Eye (tissue), 1 donor: ENCODE results near the gene AGFG2.
"Not testable (repeated sequence)": the region's sequence is repeated elsewhere in the genome, so short reads cannot be mapped to it uniquely, and the experiment has no call there.

Experiments
- DNase-seq: peaks from one replicate; pipeline ENCODE4 v3.0.0-alpha.2; 2015

Gene AGFG2

DNA sequence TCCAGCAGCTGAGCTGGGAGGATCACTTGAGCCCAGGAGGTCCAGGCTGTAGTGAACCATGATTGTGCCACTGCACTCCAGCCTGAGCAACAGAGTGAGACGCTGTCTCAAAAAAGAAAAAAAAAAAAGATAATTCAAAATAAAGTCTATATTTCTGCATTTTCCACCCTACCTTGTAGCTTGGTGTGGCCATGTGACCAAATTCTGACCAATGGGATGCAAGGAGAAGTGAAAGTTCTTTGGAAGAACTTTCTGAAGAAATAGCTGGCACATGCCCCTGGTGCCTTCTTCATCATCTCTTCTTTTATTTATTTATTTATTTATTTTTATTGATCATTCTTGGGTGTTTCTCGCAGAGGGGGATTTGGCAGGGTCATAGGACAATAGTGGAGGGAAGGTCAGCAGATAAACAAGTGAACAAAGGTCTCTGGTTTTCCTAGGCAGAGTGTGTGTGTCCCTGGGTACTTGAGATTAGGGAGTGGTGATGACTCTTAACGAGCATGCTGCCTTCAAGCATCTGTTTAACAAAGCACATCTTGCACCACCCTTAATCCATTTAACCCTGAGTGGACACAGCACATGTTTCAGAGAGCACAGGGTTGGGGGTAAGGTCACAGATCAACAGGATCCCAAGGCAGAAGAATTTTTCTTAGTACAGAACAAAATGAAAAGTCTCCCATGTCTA lies 17.0 kb upstream of the AGFG2 start:
- DNase-seq = not testable (repeated sequence)

DNA sequence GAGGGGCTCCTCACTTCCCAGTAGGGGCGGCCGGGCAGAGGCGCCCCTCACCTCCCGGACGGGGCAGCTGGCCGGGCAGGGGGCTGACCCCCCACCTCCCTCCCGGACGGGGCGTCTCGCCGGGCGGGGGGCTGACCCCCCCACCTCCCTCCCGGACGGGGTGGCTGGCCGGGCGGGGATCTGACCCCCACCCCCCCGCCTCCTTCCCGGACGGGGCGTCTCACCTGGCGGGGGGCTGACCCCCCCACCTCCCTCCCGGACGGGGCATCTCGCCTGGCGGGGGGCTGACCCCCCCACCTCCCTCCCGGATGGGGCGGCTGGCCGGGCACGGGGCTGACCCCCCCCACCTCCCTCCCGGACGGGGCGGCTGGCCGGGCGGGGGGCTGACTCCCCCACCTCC lies 15.8 kb upstream of the AGFG2 start:
- DNase-seq = not testable (repeated sequence)

DNA sequence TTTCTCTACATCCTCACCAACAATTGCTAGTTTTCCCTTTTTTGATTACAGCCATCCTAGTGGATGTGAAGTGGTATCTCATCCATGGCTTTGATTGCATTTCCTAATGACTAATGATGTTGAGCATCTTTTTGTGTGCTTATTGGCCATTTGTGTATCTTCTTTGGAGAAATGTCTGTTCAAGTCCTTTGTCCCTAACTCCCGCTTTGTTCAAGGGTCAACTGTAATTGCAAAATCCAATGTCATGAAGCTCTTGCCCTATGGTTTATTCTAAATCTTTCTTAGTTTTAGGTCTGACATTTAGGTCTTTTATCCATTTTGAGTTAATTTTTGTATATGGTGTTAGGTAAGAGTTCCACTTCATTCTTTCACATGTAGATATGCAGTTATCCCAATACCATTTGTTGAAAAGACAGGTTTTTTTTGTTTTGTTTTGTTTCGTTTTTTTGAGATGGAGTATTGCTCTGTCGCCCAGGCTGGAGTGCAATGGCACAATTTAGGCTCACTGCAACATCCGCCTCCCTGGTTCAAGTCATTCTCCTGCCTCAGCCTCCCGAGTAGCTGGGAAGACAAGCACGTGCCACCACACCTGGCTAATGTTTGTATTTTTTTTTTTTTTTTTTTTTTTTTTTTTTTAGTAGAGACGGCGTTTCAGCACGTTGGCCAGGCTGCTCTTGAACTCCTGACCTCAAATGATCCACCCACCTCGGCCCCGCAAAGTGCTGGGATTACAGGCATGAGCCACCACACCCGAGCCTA lies 10.7 kb upstream of the AGFG2 start:
- DNase-seq = not testable (repeated sequence)

DNA sequence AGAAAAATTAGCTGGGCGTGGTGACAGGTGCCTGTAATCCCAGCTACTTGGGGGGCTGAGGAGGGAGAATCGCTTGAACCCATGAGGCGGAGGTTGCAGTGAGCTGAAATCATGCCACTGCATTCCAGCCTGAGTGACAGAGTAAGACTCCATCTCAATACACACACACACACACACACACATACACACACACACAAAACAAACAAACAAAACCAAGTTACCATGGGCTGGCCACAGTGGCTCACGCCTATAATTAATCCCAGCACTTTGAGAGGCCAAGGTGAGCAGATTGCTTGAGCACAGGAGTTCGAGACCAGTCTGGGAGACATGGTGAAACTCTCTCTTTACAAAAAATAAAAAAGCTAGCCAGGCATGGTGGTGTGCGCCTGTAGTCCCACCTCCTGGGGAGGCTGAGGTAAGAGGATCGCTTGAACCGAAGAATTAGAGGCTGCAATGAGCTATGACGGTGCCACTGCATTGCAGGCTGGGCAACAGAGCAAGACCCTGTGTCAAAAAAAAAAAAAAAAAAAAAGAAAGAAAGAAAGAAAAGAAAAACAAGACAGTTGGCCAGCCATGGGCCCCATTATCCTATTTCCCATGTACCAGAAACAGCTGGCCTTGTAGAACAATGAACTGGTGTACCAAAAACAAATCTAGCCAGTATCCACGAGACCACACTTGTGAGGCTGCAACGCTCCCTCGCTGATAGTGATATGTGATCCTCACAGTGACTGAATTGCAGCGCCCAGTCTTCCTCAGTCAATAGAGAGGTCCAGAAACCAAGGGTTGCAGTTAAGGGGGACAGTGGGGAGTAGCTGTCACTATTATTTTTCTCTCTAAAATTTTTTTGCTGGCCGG lies 6.6 kb upstream of the AGFG2 start:
- DNase-seq = no peak

DNA sequence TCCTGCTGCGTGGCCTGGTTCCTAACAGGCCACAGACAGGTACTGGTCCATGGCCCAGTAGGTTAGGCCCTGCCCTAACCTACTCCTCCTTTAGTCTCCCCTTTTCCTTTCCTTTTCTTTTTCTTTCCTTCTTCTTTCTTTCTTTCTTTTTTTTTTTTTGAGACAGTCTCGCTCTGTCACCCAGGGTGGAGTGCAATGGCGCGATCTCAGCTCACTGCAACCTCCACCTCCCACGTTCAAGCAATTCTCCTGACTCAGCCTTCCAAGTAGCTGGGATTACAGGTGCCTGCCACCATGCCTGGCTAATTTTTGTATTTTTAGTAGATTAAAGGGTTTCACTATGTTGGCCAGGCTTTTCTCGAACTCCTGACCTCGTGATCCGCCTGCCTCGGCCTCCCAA lies 3.0 kb upstream of the AGFG2 start:
- not testable (repeated sequence) for DNase-seq

DNA sequence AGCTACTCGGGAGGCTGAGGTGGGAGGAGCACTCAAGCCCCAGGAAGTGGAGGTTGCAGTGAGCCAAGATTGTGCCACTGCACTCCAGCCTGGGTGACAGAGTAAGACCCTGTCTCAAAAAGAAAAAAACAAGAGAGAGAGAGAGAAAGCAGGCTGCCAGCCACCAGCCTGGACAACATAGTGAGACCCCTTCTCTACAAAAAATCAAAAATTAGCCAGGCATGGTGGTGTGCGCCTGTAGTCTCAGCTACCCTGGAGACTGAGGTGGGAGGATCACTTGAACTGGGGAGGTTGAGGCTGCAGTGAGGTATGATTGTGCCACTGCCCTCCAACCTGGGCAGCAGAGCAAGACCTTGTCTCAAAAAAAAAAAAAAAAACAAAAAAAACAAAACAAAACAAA lies 2.3 kb upstream of the AGFG2 start:
- not testable (repeated sequence) for DNase-seq

DNA sequence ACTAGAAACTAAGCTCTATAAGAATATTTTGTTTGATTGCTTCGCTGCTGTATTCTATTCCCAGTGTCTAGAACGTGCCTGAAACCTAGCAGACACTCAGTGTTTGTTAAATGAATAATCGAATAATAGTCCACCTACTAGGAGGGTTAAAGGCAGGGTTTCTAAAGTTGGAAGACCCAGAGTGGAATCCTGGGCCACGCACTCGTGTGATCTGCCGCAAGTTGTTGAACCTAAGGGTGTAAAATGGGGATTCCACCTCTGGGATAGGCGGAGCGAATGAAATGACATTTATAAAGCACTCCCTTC lies 702 bp upstream of the AGFG2 start:
- DNase-seq = no peak

DNA sequence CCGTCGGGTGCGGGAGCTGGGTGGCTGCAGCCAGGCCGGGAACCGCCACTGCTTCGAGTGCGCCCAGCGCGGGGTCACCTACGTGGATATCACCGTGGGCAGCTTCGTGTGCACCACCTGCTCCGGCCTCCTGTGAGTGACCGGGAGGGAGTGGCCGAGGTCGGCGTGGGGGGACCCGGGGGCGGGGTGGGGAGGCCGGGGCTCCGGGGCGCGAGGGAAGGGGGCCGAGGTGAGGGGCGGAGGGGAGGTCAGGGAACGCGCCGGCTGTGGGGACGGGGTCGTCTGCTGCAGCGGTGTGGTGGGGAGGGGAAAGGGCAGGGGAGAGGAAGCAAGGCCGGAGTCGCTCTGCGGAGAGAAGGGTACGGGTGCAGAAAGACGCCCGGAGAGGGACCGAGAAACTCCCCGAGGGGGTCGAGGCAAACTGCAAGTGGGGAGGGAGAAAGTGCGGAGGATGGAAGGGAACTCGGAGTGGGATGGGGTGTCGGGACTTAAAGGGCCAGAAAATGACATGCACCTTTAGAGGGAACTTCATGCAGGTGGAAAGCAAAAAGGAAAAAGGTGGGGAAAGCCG lies 518 bp downstream of the AGFG2 start:
- no peak for DNase-seq

DNA sequence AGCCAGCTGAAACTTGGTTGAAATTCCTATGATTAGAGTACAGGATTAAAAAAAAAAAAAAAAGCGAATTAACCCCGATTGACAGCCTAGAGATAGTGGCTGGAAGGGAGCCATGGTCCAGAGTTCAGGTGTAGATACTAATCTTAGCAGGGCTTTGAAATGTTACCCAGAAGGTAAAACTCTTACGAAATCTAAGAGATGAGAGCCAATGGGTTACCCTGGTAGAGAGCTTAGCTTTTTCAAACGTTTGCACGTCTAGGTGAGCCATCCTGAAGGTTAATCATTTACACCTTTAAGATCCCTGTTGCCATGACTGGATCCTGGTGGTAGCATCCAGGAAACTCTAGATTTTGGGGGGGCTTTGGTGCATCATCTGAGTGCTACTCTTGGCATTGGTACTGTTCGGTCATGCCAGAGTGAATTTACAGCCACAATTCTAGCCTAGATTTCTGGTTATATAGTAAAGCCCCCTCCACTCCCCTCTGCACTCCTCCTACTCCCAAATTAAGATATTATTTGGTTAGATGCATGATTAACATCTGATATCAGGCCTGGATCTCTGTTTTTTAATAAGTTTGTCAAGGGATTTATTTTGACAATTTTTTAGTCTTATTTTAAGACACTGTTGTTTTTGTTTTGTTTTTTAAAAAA lies 1.2 kb downstream of the AGFG2 start:
- no peak for DNase-seq

DNA sequence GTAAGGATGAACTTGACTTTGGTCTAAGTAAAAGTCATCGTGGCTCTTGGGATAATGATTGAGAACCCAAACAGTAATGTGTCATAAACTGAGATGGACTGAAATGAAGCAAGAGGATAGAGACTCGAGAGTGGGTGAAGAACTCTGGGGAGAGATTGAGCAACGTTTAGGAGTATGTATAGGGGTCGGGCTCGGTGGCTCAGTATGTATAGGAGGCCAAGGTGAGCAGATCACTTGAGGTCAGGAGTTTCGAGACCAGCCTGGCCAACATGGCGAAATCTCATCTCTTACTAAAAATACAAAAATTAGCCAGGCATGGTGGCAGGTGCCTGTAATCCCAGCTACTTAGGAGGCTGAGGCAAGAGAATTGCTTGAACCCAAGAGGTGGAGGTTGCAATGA lies 2.3 kb downstream of the AGFG2 start:
- DNase-seq = not testable (repeated sequence)

DNA sequence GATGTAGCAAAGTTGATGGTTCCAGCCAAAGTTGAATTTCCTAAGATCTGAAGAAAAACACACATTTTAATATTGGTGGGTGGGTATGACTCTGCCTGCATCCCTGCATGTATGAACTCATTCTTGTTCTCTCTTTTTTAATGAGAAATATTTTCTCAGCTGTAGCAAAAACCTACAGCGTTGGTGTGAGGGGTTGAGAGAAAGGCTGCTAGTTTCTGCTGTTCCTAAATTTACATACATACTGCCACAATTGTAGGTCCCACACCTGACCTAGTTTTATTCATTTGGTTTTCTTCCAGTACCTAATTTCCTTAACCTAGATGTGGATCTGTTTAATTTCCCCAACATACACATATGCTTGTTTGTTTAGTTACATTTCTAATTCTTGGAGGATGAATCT lies 4.6 kb downstream of the AGFG2 start:
- DNase-seq = no peak

DNA sequence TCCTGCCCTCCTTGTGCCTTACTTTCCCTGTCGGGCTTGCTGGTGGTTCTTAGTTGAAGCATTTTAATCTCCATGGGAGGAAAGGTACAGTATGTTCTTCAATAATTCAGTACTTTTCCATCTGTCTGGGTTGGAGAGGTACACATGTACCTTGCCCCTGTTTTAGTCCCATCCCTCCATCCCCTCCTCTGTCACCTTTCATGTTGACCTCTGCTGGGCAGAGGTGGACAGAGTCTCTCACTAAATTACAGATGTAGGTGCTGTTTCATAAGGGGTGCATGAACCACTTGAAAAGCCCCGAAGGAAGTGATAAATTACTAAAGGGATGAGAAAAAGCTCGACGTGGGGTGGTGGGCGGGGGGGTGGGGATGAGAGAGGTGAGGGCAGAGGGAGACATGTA lies 5.4 kb downstream of the AGFG2 start:
- DNase-seq = no peak

DNA sequence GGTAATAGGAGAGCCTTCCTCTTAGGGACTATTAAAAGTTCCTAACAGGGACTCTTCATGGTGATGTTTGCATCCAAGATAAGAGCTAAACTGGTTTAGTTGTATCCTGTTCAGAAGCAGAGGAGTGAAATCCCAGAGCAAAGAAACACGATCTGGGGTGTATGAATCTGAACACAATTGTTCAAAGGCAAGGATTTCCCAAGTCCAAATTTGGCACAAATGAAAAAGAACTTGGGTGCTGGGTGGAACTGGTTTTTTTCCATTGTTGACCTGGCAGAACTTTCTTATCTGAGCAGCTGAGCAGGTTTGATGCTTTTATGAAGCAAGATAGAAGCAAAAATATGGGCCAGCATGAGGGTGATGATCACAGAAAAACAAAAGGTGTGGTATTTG lies 6.0 kb downstream of the AGFG2 start:
- DNase-seq = no peak

DNA sequence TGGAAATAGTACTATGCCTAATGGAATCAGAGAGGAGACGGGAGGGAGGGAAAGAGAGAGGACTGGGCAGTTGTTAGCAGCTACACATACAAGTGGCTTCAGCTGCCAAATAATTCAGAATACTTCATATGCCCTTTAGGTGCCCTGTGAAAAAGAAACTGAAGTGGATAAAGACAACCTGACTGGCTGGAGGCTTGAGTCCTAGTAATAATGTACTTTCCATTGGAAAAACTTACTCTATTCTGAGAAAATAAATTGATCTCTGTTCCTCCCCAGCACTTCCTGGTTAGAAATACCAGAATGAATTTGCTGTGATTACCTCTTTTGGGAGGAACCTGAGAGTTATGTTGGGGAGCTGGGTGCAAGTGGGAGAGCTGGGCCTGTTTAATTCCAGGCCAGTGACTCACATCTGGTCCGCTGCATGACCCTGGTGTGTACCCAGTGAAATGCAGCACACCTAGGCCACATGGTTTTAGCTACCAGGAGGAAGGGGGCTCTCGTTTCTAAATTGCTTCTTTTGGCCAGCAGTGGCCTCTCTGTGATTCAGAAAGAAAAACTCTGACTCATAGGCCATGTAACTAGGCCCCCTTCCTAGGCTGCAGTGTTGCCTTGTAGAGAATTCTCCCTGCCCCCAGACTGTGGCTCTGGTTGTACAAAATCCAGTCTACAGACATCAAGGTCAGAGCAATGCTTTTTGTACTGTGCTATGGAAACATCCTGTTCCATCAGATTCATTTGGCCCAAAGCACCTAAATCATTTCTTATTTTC lies 6.5 kb downstream of the AGFG2 start:
- peak; percentile 38 for DNase-seq

DNA sequence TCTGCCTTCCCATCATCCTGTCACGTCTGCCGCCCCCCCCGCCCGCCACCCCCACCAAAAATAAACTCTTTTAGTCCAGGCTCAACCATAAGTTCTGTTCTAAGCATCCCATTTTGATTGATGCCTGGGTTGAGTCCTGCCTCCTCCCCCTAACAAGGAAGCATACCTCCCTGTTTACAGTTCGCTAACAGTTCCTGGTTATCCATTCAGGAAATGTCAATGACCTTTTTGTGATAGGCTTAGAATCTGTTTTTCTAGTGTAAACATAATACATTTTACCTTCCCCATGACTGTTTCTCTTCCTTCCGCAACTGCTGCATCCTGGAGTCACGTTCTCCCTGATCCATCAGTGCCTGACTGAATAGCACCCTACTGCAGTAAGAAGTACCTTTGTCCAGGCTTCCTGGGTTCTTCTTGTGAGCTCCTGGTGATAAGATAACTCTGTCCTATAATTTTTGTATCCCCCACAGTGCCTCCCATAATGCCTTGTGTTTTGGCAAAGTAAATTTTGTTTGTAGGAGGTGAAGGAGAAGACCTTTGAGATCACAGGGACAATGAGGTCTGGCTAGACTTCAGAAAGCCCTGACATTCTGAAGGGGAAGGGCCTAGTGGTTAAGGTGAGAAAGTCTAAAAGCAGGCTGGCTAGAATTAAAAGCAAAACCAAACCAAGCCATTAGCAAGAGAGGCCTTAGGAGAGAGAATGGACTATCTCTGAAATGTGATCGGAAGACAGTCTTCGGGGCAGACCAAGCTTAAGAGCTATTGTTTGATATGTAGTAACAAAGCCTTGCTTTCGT lies 7.3 kb downstream of the AGFG2 start:
- DNase-seq = no peak

DNA sequence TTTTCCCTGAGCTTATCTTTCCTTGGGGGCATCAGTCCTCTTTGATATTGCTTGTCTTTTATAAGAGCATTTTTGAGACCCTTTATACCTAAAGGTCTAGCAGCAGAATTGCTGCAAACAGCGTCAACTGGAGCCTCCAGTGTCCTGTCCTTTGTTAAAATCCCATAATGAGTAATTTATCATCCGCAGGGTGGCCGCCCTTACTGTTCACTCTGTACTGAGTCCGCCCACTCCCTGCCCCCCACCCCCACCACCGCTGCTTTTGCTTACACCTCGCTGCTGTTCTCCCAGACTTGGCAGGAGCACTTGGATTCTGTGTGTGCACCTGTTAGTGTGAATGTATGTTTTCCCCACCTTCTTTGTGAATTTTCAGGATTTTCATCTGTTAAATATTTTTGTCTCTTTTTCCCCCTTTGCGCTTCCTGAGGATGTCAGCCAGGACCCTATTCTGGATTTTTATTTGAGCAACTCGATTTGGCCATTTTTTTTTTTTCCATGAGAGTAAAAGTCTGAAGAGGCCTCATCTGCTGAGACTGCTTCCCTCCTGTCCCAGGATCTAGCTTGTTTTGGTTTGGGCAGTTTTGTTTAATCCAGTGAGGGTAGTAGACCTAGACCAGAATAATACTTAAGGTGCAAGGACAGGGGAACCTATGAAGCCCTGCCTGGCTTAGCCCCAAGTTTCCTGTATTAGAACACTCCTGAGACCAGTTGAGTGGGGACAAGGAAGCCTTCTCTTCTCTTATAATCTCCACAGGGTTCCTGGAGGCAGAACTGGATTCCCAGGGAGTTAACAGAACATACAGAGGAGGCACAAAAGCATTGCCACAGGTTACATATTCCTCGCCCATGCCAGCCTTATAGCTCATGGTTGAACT lies 8.2 kb downstream of the AGFG2 start:
- DNase-seq = no peak

DNA sequence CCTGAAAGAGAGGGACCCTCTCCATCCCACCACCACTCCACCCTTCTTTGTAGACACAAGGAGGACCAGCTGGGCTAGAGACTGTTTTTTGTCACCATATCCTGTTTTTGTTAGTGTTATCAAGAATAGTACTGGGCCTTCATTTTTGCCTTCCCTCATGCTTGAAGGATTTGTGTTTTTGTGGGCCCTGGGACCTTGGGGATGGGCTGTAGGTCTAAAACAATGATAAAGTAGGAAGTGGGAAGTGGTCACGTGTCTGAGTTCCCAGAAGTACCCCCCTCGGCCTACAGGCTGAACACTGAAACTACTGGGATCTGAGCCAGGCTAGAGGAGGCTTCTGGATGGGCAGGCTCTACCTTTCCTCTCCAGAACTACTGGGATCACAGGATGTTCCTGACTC lies 8.9 kb downstream of the AGFG2 start:
- no peak for DNase-seq

DNA sequence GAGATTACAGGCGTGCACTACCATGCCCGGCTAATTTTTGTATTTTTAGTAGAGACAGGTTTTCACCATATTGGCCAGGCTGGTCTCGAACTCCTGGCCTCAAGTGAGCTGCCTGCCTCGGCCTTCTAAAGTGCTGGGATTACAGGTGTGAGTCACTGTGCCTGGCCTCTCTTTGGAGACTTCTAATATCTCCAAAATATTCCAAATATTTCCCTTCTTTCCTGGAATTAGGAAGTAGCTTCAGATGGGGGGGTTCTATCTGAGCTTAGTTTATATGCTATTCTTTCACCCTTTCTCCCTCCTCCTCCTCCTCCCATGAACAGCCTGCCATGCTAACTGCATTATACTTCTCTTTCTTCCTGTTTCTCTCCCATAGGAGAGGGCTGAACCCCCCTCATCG lies 9.4 kb downstream of the AGFG2 start:
- DNase-seq = not testable (repeated sequence)

DNA sequence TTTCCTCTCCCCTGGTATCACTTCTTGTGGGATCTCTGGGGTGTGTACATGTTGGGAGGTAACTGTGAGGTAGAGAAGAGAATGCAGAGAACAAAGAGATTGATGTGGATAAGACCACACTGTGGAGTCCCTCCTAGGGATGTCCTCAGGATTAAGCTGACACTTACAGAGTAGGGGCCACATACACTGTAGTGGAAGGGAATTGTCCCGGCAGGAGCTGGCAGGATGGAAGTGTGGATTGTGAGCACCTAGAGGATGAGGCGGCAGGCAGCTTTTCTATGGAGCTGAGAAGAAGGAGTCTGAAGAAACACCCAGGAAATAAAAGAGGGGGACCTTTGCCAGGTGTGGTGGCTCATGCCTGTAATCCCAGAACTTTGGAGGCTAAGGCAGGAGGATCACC lies 13.5 kb downstream of the AGFG2 start:
- DNase-seq = no peak

DNA sequence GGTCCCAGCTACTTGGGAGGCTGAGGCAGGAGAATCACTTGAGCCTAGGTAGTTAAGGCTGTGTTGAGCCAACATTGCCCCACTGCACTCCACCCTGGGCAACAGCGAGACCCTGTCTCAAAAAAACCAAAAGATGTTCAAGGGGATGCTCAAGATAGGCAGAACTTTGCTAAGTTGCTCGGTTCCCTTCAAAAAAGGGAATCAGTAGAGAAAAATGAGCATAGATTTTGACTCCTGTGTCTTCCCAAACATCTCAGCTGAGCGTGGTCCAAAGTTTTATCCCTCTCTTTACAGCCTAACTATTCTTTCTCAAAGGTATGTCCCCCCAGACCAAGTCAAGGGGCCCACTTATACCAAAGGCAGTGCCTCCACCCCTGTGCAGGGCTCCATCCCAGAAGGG lies 14.0 kb downstream of the AGFG2 start:
- no peak for DNase-seq
